GM18520 (cell line): ENCODE results near the gene POTEB3.
"Not testable (repeated sequence)": the region's sequence is repeated elsewhere in the genome, so short reads cannot be mapped to it uniquely, and the experiment has no call there.

Experiments used
- ATAC-seq: cut with Tn5 transposase; IDR thresholded peaks from one replicate; pipeline ENCODE4 v1.9.1; 2021; ENCODE audit not compliant: unreplicated experiment

Gene POTEB3

GRCh38 chr15:21440399-21440798, at the start of gene POTEB3:
POTEB3 (minus strand) TSS chr15:21440499; CDS start chr15:21440011, 488 bp downstream.
- not testable (repeated sequence) for ATAC-seq

GRCh38 chr15:21453683-21454082, 13.4 kb upstream of the POTEB3 start:
- not testable (repeated sequence) for ATAC-seq

- ATAC-seq, result not testable (repeated sequence)
Observed at GRCh38 chr15:21451920-21452563, 11.7 kb upstream of the POTEB3 start.

- not testable (repeated sequence) for ATAC-seq
Observed at GRCh38 chr15:21451487-21451886, 11.2 kb upstream of the POTEB3 start.

GRCh38 chr15:21407366-21407765, 32.9 kb downstream of the POTEB3 start:
- not testable (repeated sequence) for ATAC-seq

GRCh38 chr15:21401531-21401930, 38.8 kb downstream of the POTEB3 start:
- not testable (repeated sequence) for ATAC-seq

- not testable (repeated sequence) for ATAC-seq
Observed at GRCh38 chr15:21399111-21399510, 41.2 kb downstream of the POTEB3 start.

- not testable (repeated sequence) for ATAC-seq
Observed at GRCh38 chr15:21398511-21398910, 41.8 kb downstream of the POTEB3 start.

GRCh38 chr15:21397656-21398055, 42.6 kb downstream of the POTEB3 start:
- not testable (repeated sequence) for ATAC-seq

GRCh38 chr15:21397186-21397585, 43.1 kb downstream of the POTEB3 start:
- ATAC-seq, result not testable (repeated sequence)

- not testable (repeated sequence) for ATAC-seq
Observed at GRCh38 chr15:21385961-21386360, 54.3 kb downstream of the POTEB3 start.

- ATAC-seq, result not testable (repeated sequence)
Observed at GRCh38 chr15:21383866-21384485, 56.3 kb downstream of the POTEB3 start.

GRCh38 chr15:21373682-21374081, 66.6 kb downstream of the POTEB3 start:
- ATAC-seq, result not testable (repeated sequence)

- ATAC-seq, result not testable (repeated sequence)
Observed at GRCh38 chr15:21369177-21369576, 71.1 kb downstream of the POTEB3 start.

- not testable (repeated sequence) for ATAC-seq
Observed at GRCh38 chr15:21368625-21369024, 71.7 kb downstream of the POTEB3 start.
